NCI-H1436 (cell line): ENCODE results near the gene SYTL1.
"Not testable (repeated sequence)": the region's sequence is repeated elsewhere in the genome, so short reads cannot be mapped to it uniquely, and the experiment has no call there.

ENCODE experiments used
- DNase-seq: peaks from one replicate; lab custom pipeline; 2025; lab: John Stamatoyannopoulos, UW

The SYTL1 gene

DNA sequence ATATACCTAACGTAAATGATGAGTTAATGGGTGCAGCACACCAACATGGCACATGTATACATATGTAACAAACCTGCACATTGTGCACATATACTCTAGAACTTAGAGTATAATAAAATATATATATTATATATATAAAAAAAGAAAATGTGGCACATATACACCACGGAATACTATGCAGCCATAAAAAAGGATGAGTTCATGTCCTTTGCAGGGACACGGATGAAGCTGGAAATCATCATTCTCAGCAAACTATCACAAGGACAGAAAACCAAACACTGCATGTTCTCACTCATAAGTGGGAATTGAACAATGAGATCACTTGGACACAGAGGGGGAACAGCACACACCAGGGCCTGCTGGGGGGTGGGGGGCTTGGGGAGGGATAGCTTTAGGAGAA lies 43.0 kb downstream of the SYTL1 start:
- not testable (repeated sequence) for DNase-seq

DNA sequence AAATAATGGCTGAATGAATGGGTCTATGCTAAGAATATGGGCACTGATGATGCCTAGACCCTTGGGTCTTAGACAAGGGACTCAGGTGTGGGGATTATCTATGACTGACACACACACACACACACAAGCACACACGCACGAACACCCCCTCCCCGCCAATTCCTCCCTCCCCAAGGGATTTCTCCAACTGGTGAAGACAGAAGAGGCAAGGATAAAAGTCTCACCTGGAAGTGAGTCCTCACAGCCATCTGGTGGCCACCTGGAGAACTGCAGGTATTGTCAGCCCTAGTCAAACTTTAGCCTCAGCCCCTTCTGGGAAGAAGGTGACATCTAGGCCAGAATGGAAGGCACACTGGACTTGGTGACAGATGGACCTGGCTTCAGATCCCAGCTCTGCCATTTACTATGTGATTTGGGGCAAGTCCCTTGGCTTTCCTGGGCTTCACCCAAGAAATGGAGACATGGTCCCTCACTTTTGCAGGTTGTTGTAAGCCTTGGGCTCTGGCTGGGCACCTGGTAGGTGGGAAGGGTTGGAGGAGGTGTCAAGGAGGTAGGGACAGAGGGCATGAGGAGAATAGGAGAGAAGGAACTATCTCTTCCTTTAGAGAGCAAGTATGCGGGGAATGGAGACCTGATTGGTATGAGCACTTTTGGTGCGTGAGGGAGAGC lies 46.6 kb downstream of the SYTL1 start:
- DNase-seq = peak; percentile 65

DNA sequence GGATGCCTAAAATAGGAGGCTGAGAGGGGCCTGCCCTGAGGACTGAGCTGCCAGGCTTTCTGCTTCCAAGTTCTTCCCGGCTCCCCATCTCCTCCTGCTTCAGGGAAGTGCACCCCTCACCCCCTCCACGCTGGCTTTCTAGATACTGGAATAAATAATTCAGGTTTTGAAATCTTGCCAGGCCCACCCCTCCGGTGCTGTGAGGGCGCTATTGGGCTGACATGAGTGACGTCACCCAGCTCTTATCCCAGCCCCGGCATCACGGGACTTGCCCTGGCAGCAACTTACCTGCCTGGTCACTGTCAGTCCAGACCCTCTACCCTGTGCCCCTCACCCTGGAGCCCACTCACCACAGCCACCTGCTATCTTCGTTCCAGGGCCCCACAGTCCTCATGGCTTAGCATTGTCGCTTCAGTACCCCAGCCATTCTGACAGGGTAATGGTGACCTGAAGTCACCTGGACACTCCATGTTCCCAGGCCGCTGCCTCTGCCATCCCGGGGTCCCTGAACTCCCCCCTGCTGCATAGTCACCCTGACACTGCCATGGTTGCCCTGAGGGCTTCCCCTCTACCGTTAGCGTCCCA lies 49.8 kb downstream of the SYTL1 start:
- DNase-seq = peak; percentile 74

GRCh38 chr1:27392096-27392777 lies 50.4 kb downstream of the SYTL1 start, which contains the start of gene GPR3:
Gene GPR3, plus strand, starts transcription at chr1:27392622. Its CDS starts 1,177 bp downstream, at chr1:27393799.
- peak; percentile 90 for DNase-seq

- DNase-seq = no peak
These were observed 51.2 kb downstream of the SYTL1 start for GRCh38 chr1:27392778-27393635.

- DNase-seq = no peak
These were observed 51.9 kb downstream of the SYTL1 start for GRCh38 chr1:27393641-27394281.

GRCh38 chr1:27394282-27394658 lies 52.4 kb downstream of the SYTL1 start:
- no peak for DNase-seq

DNA sequence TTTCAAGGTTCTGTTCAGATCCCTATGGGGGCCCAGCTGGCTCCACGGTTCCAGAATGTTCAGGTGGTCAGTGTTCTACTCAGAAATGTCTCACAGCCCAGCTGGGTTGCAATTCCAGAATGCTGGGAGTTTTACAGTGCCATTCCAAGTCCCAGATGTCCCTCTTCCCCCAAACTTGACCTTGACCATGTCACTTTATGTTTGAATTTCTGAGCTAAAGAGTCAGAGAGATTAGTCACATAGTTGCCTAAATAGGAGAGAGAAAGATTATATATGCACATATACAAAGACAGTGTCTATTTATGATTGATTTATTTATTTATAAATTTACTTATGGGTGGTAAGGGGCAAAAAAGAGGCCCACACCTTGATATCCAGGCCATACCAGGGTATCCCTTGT lies 53.1 kb downstream of the SYTL1 start:
- no peak for DNase-seq

GRCh38 chr1:27395441-27396195 lies 53.8 kb downstream of the SYTL1 start:
- DNase-seq = peak; percentile 75

DNA sequence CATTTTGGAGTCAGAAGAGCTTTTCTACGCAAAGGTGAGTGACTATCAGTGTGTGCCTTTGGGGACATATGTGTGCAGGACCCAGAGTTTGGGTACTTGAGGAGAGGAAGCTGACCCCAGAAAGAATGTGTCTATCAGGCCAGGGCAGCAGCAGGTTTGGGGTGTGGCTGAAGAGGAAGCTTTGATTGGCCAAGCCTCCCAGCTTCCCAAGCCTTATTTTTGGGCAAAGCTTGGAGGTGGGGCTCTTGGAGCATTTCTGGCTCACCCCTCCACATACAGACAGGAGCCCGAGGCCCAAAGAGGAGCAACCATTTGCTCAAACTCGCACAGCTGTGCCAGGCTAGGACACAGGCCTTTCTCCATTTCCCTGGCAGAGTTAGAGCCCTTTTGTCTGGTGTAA lies 55.3 kb downstream of the SYTL1 start:
- no peak for DNase-seq

DNA sequence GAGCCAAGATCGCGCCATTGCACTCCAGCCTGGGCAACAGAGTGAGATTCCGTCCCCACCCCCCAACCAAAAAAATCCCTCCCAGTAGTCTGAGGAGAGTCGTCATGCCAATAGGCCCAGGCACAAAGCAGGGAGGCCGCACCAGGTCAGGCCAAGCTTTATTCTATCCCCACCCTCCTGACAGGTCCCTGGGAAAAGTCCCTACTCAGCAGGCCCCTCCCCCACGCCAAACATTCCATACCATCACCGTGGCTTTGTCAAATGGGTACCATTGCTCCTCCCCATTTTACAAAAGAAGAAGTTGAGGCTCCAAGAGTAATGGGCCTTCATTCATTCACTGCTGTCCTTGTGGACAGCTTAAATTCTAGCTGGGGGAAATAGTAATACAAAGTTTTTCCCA lies 55.9 kb downstream of the SYTL1 start:
- no peak for DNase-seq

DNA sequence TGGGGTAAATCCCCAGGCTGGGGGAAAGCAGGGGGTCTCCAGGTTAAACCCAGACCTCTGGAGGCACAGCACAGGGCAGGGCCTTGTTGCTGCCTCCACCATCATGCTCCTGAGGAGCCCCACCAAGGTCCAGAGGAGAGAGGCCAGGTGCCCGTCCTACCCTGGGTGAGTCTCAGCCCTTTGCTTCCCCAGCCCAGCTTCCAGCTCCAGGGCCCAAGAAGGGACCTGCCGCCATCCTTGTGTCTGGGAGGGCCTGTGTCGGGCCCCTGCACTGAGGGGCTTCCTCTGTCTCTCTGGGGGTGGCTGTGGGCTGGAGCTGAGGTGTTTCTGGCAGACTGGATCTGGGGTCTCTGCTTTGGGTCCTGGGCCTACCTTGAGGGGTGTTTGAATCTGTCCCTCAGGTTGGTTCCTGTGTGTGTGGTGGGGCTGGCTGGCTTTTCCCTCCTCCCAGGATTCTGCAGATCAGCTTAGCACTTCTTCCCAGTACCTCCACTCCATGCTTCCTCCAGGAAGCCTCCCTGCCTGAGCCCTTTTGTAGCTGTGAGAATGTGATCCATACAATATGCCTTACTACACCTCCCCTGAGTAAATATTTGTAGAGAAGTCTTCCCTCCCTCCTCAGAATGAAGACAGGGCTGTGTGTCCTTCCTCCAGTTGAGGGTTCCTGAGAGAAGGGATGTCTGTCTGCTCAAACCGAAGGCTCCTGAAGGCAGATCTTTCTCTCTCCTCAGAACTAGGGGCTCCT lies 56.8 kb downstream of the SYTL1 start:
- no peak for DNase-seq

- DNase-seq = peak; percentile 17
These were observed 57.6 kb downstream of the SYTL1 start for GRCh38 chr1:27399251-27400025.

- DNase-seq = no peak
These were observed 58.5 kb downstream of the SYTL1 start for GRCh38 chr1:27400082-27400962.

GRCh38 chr1:27400963-27401341 lies 59.1 kb downstream of the SYTL1 start:
- DNase-seq = no peak

DNA sequence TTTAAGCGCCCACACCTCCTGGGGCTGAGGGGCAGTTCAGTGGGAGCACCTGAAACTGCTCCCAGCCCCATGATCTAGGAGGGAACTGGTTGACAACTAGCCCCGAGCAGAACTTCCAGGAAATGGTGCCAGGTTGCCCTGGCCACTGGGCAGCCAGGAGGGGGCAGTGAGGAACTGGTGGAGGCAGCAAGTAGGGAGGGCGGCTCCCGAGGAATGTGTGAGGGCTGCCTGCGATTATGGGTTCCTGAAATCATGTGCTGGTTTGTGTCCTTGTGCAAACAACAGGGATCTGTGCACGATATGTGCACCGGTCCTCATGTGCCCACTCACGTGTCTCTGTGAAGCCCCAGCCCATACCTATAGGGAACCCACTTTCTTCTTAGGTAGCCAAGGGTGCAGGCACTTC lies 60.5 kb downstream of the SYTL1 start:
- no peak for DNase-seq

- DNase-seq = no peak
These were observed 61.4 kb downstream of the SYTL1 start for GRCh38 chr1:27403065-27403726.
